H1 (cell line): ENCODE results near the gene PPP1R15B. TPM values are rescaled to one million over a fixed set of nuclear protein-coding genes. Genes with fewer than 3 reads are reported as not detected.
A peak's percentile ranks its signal among the peaks of the same experiment; 100 is the strongest.

ENCODE experiments used
- CTCF ChIA-PET: fragments of 300-600 bp; sonication (Branson Sonifier 250); formaldehyde crosslinking; loops from one replicate; lab custom pipeline; 2021; ENCODE audit not compliant: partially characterized antibody; lab: Charles Lee
- POLR2A ChIA-PET: fragments of 300-600 bp; sonication (Branson Sonifier 250); formaldehyde crosslinking; loops from one replicate; lab custom pipeline; 2021; ENCODE audit warnings: inconsistent platforms; ENCODE audit not compliant: partially characterized antibody; lab: Charles Lee
- DNase-seq, 2 experiments: peaks; one replicate each; pipeline versions ENCODE4 v3.0.0 to v3.0.0-alpha.2; 2010 to 2022; ENCODE audit warnings: low spot score in 2 of 2, low read depth in 1 of 2, mixed read lengths in 1 of 2
- FAIRE-seq: peaks from 2 replicates; lab custom pipeline; 2011; peaks lifted over from hg19 to GRCh38; lab: Jason Lieb, UNC
- H2AFZ ChIP-seq: 2 replicates; pipeline ENCODE4 v1.8.1; 2012; ENCODE audit warnings: low read length, inconsistent platforms
- H2AK5ac ChIP-seq: 2 replicates; pipeline ENCODE4 v1.6.1; 2013; ENCODE audit warnings: low read depth, low read length
- H2BK120ac ChIP-seq: replicated peaks from 2 replicates; pipeline ENCODE3; 2013; ENCODE audit warnings: low read depth, low read length, inconsistent platforms
- H2BK12ac ChIP-seq: 2 replicates; pipeline ENCODE4 v1.6.1; 2013; ENCODE audit warnings: low read depth, low read length
- H2BK15ac ChIP-seq: 2 replicates; pipeline ENCODE4 v1.6.1; 2013; ENCODE audit warnings: low read length
- H2BK20ac ChIP-seq: 2 replicates; pipeline ENCODE4 v1.6.1; 2013; ENCODE audit warnings: low read length
- H2BK5ac ChIP-seq: 2 replicates; pipeline ENCODE4 v1.6.1; 2013; ENCODE audit warnings: low read depth, low read length
- H3K14ac ChIP-seq: 2 replicates; pipeline ENCODE4 v1.6.1; 2013; ENCODE audit warnings: inconsistent platforms; ENCODE audit not compliant: insufficient read length
- H3K18ac ChIP-seq: 2 replicates; pipeline ENCODE4 v1.6.1; 2013; ENCODE audit warnings: low read length; ENCODE audit errors: extremely low read depth
- H3K23ac ChIP-seq: 2 replicates; pipeline ENCODE4 v1.6.1; 2013; ENCODE audit warnings: inconsistent platforms; ENCODE audit not compliant: insufficient read length
- H3K23me2 ChIP-seq: 2 replicates; pipeline ENCODE4 v1.6.1; 2013; ENCODE audit warnings: low read depth, low read length
- H3K27ac ChIP-seq: 2 replicates; pipeline ENCODE4 v1.6.1; 2011; ENCODE audit warnings: low read depth, low read length, inconsistent platforms
- H3K27me3 ChIP-seq, 4 experiments: replicated peaks in 1 of 4; 1 replicate in 1 of 4; 2 replicates in 3 of 4; pipeline versions ENCODE4 v1.6.1 to v1.8.1; 2011 to 2013; ENCODE audit warnings: low read length in 3 of 4, mild to moderate bottlenecking in 3 of 4, inconsistent platforms in 2 of 4, mixed read lengths in 2 of 4, moderate library complexity in 1 of 4; ENCODE audit not compliant: control insufficient read depth in 3 of 4, insufficient read depth in 3 of 4; ENCODE audit errors: extremely low read depth in 1 of 4
- H3K36me3 ChIP-seq, 4 experiments: 2 replicates each; pipeline versions ENCODE4 v1.6.1 to v1.8.1; 2011 to 2013; ENCODE audit warnings: mild to moderate bottlenecking in 4 of 4, low read length in 3 of 4, moderate library complexity in 2 of 4, control low read depth in 1 of 4, inconsistent platforms in 1 of 4; ENCODE audit not compliant: insufficient read depth in 4 of 4, control insufficient read depth in 2 of 4
- H3K4ac ChIP-seq: replicated peaks from 2 replicates; pipeline ENCODE3; 2013; ENCODE audit warnings: low read length, low read depth, mixed read lengths, inconsistent platforms; ENCODE audit not compliant: insufficient read length
- H3K4me1 ChIP-seq, 4 experiments: replicated peaks in 1 of 4; 1 replicate in 1 of 4; 2 replicates in 3 of 4; pipeline versions ENCODE4 v1.6.1 to v1.8.1; 2011 to 2013; ENCODE audit warnings: low read length in 3 of 4, inconsistent platforms in 2 of 4, mixed read lengths in 1 of 4; ENCODE audit not compliant: insufficient read depth in 4 of 4, control insufficient read depth in 3 of 4
- H3K4me2 ChIP-seq, 2 experiments: 2 replicates each; pipeline versions ENCODE4 v1.6.1 to v1.8.1; 2011 to 2013; ENCODE audit warnings: low read depth in 2 of 2, low read length in 2 of 2, control low read depth in 1 of 2, inconsistent platforms in 1 of 2, mild to moderate bottlenecking in 1 of 2; ENCODE audit not compliant: insufficient read depth in 1 of 2
- H3K4me3 ChIP-seq, 4 experiments: fragments of 200-600, 300-600 bp in 1 of 4; sonication (generic), shearing (Covaris generic), sonication (Bioruptor Twin) in 1 of 4; 2 replicates each; pipeline versions ENCODE4 v1.5.1 to v1.8.1; 2011 to 2016; ENCODE audit warnings: low read length in 4 of 4, low read depth in 3 of 4, control low read depth in 2 of 4, inconsistent platforms in 2 of 4, mild to moderate bottlenecking in 2 of 4, mixed read lengths in 1 of 4, moderate library complexity in 1 of 4; ENCODE audit not compliant: insufficient read depth in 2 of 4; ENCODE audit errors: extremely low read depth in 1 of 4
- H3K56ac ChIP-seq: replicated peaks from 2 replicates; pipeline ENCODE3; 2013; ENCODE audit warnings: low read depth, mild to moderate bottlenecking, mixed read lengths, low read length, inconsistent platforms; ENCODE audit not compliant: insufficient read length
- H3K79me1 ChIP-seq: 2 replicates; pipeline ENCODE4 v1.6.1; 2013; ENCODE audit warnings: low read depth, low read length, control low read depth
- H3K79me2 ChIP-seq, 2 experiments: 2 replicates each; pipeline versions ENCODE4 v1.6.1 to v1.8.1; 2012 to 2013; ENCODE audit warnings: low read length in 2 of 2, mild to moderate bottlenecking in 2 of 2, inconsistent platforms in 1 of 2; ENCODE audit not compliant: insufficient read depth in 2 of 2, control insufficient read depth in 1 of 2
- H3K9ac ChIP-seq, 4 experiments: replicated peaks in 1 of 4; 1 replicate in 1 of 4; 2 replicates in 3 of 4; pipeline versions ENCODE4 v1.6.1 to v1.8.1; 2011 to 2013; ENCODE audit warnings: low read depth in 3 of 4, low read length in 3 of 4, control low read depth in 2 of 4, mild to moderate bottlenecking in 2 of 4, moderate library complexity in 2 of 4, inconsistent platforms in 1 of 4; ENCODE audit errors: extremely low read depth in 1 of 4
- H3K9me3 ChIP-seq, 2 experiments: 2 replicates each; pipeline versions ENCODE4 v1.6.1 to v1.8.1; 2012 to 2013; ENCODE audit warnings: mild to moderate bottlenecking in 2 of 2, moderate library complexity in 2 of 2, control low read depth in 1 of 2, inconsistent platforms in 1 of 2, low read depth in 1 of 2, low read length in 1 of 2, mixed read lengths in 1 of 2; ENCODE audit not compliant: insufficient read depth in 2 of 2
- H4K20me1 ChIP-seq, 2 experiments: replicated peaks in 1 of 2; 2 replicates each; pipeline versions ENCODE3 to v1.8.1; 2011 to 2013; ENCODE audit warnings: inconsistent platforms in 2 of 2, low read length in 2 of 2, mild to moderate bottlenecking in 1 of 2; ENCODE audit not compliant: insufficient read depth in 2 of 2, control insufficient read depth in 1 of 2
- H4K5ac ChIP-seq: 2 replicates; pipeline ENCODE4 v1.6.1; 2013; ENCODE audit warnings: low read length, low read depth, mixed read lengths, inconsistent platforms; ENCODE audit not compliant: insufficient read length
- H4K8ac ChIP-seq: 2 replicates; pipeline ENCODE4 v1.8.0; 2013; ENCODE audit warnings: mild to moderate bottlenecking, moderate library complexity, low read length, inconsistent platforms; ENCODE audit not compliant: insufficient read depth; ENCODE audit errors: extremely low read depth
- H4K91ac ChIP-seq: replicated peaks from 2 replicates; pipeline ENCODE3; 2013; ENCODE audit warnings: low read length, mixed read lengths, inconsistent platforms; ENCODE audit not compliant: insufficient read length
- FOSL1 ChIP-seq: IDR thresholded peaks from 2 replicates; pipeline ENCODE4 v1.6.1; 2011; ENCODE audit warnings: mild to moderate bottlenecking, low read depth, low read length, moderate library complexity; ENCODE audit not compliant: insufficient read depth
- KDM1A ChIP-seq: fragments of 200-600, 300-600 bp; sonication (generic); IDR thresholded peaks from 2 replicates; pipeline ENCODE4 v1.7.1; 2016; ENCODE audit warnings: mild to moderate bottlenecking, low read length, borderline replicate concordance
- WGBS, 2 experiments: shearing (Covaris generic) in 1 of 2; methylation state at CpG; one replicate each; pipeline versions ENCODE4 v1.1.6 to v1.1.7; 2013 to 2015; ENCODE audit warnings: low lambda C conversion rate in 2 of 2, mixed read lengths in 2 of 2, inconsistent platforms in 1 of 2, low coverage in 1 of 2, missing lambda C conversion rate in 1 of 2; ENCODE audit not compliant: insufficient replicate concordance in 2 of 2, insufficient coverage in 1 of 2, insufficient read length in 1 of 2; ENCODE audit errors: extremely low coverage in 1 of 2, missing lambda C conversion rate in 1 of 2; 5-methylcytosine and 5-hydroxymethylcytosine counted together
- polyA plus RNA-seq, 7 experiments: library from polyadenylated mRNA; depleted of rRNA in 3 of 7; stranded (reverse) in 5 of 7; unstranded in 2 of 7; fragments of >200 nt in 5 of 7; fragments of 200-250 nt in 2 of 7; gene quantifications; 1 replicate in 5 of 7; 2 replicates in 1 of 7; 4 replicates in 1 of 7; pipeline versions ENCODE4 v1.2.1 to v1.2.3, GENCODE V29; 2011 to 2013; ENCODE audit warnings: missing spikeins in 2 of 7, mixed read lengths in 2 of 7
- total RNA-seq: library from RNA; stranded (reverse); fragmentation: NEBNext Ultra II Directional; extraction: Animal tissue kit (Norgen Biotek cat#: 25700); gene quantifications from 2 replicates; pipeline ENCODE4 v1.2.1, GENCODE V29; 2021

Gene PPP1R15B
- total and polyA plus RNA-seq, 2 of the 8 experiments (the other 6 are each of a cell fraction or from before 2014, with no cell fraction given) = 14.4 to 72.2 TPM

GRCh38 chr1:204453141-204453772 is 41.6 kb upstream of the PPP1R15B start:
- H2BK15ac ChIP-seq = no peak overlapping the region
- ChIA-PET POLR2A (interaction anchor here (0.6 to 7.0 kb wide), 2 partner anchors 41 to 1730 kb away, joined by 3 to 42 read pairs; partner anchors contain the start of gene PIK3C2B), CTCF (interaction anchor here (0.7 to 47.3 kb wide), 7 partner anchors 11 to 354 kb away, joined by 3 to 2124 read pairs (median 6); partner anchors contain the start of genes MDM4 and PIK3C2B)
- H3K18ac ChIP-seq = no peak overlapping the region; the same call in 1 of the 2 replicates
- no peak overlapping the region for H2AFZ ChIP-seq
- no peak overlapping the region for H3K4me2 ChIP-seq
- H4K5ac ChIP-seq = no peak overlapping the region
- no peaks in the 10 kb centered on the region; a peak in 1 of 4 replicates for H3K9me3 ChIP-seq
- no peak overlapping the region for H3K27ac ChIP-seq
- H2BK120ac ChIP-seq = no peak overlapping the region
- no peak overlapping the region for H3K56ac ChIP-seq
- H3K79me1 ChIP-seq = no peaks in the 10 kb centered on the region
- H4K91ac ChIP-seq = no peak overlapping the region
- H3K23me2 ChIP-seq = no peaks in the 10 kb centered on the region; the same call in 1 of the 2 replicates
- H2BK20ac ChIP-seq = no peak overlapping the region
- H3K27me3 ChIP-seq = no peaks in the 10 kb centered on the region
- 0 out of 2 replicates have a peak overlapping the region, but pooled peaks have one; percentile 14 for H2AK5ac ChIP-seq
- 57% methylated on average over 8 of the region's 8 CpGs; no CpG with 5 or more reads in 1 of the 2 experiments for WGBS, 2 experiments
- peaks cover 0 to 2% (median 0%) of the 10 kb centered on the region in 4 experiments; a peak in 4 of 8 replicates for H3K36me3 ChIP-seq
- TF ChIP-seq KDM1A = 0 out of 2 replicates have a peak, but pooled peaks have one; percentile 38
- no peak for TF ChIP-seq FOSL1
- H3K4me1 ChIP-seq = peaks cover 12 to 40% (median 23%) of the 10 kb centered on the region in 4 experiments
- H3K4me3 ChIP-seq = no peak overlapping the region
- no peaks in the 10 kb centered on the region for H4K20me1 ChIP-seq
- no peak overlapping the region for H3K9ac ChIP-seq
- no peaks in the 10 kb centered on the region for H3K79me2 ChIP-seq
- 0 out of 2 replicates have a peak overlapping the region, but pooled peaks have one; percentile 73 for H2BK5ac ChIP-seq
- H3K14ac ChIP-seq = no peak overlapping the region
- no peak overlapping the region for H3K4ac ChIP-seq
- DNase-seq (no peak), FAIRE-seq (no peak)
- no peak overlapping the region for H3K23ac ChIP-seq
- no peak overlapping the region for H4K8ac ChIP-seq
- no peak overlapping the region for H2BK12ac ChIP-seq
